Globus pallidus (tissue), 1 donor: ENCODE measurements around the gene NOX5.

ENCODE experiments used
- DNase-seq: peaks from one replicate; pipeline ENCODE4 v3.0.0-alpha.2; 2015; ENCODE audit warnings: low spot score

NOX5 gene

DNA sequence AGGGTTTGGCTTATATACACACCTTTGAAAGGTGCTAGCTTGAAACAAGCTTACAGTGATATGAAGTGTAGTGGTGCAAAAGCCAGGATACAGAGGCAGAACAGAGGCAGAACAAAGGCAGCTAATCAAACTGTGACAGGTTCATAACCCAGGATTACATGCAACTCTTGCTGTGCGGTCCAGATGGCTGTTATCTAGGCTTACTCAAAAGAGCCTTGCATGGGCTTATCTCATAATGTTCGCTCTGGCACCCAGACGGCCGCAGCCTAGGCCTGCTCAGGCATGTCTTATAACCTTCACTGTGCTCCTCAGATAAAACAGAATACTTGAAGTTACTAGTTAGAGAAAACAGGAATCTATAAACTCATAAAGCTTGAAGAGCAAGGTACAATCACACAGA lies 22.8 kb upstream of the NOX5 start:
- DNase-seq: no peak

- no peak for DNase-seq
These were observed 21.8 kb upstream of the NOX5 start for GRCh38 chr15:68992696-68993095.

DNA sequence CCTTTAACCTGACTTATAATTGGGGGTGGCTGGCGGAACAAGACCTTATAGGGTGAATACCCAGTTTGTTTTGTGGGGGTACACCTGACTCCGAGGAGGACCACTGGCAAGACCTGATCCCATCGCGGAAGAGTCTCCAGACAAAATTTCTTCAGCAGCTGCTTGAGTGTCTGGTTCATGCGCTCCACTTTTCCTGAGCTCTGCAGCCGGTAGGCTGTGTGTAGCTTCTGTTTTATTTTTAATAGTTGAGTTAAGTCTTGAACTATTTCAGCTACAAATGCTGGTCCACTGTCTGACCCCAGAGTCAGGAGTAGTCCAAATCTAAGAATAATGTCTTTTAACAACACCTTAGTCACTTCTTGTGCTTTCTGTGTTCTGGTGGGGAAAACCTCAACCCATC lies 21.2 kb upstream of the NOX5 start:
- no peak for DNase-seq

- DNase-seq: no peak
These were observed 20.3 kb upstream of the NOX5 start for GRCh38 chr15:68994149-68994548.

- DNase-seq: no peak
These were observed 19.3 kb upstream of the NOX5 start for GRCh38 chr15:68994981-68995761.

- DNase-seq: no peak
These were observed 17.4 kb upstream of the NOX5 start for GRCh38 chr15:68997050-68997449.

DNA sequence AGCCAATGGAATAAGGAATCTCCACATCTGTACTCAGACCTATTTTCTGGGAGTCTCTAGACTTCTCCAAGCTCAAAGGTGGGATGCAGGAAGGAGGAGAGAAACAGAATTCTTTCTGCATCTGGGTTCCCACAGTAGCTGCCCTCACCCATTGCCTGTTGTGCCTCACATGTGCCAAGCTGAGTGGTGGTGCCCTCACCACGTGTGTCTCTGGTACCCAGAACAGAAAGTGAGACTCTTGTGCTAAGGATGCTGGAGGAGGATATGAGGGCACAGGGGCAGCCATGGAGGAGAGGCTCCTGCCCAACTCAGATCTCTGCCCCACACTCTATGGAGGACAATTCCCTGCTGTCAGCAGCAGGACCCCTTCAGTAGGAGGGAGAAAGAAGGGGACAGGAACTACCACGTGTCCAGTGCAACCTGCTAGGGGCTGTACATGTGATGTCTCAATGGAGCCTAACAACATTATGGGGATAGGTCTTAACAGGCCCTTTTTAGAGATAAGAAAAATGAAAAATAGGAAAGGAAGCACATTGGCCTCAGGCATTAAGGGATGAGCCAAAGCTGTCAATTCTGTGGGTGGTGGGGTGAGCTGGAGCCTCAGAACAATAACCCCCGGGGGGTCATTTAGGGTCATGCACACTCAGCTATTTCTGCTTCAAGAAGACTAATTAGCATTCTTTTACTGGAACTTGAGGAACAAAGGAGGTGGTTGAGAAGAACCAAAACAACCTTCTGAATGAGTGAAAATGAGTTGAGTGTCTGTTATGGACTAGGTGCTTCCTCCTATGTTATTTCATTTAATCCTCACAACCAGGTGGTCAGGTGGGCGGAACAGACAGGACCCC lies 16.3 kb upstream of the NOX5 start:
- no peak for DNase-seq

DNA sequence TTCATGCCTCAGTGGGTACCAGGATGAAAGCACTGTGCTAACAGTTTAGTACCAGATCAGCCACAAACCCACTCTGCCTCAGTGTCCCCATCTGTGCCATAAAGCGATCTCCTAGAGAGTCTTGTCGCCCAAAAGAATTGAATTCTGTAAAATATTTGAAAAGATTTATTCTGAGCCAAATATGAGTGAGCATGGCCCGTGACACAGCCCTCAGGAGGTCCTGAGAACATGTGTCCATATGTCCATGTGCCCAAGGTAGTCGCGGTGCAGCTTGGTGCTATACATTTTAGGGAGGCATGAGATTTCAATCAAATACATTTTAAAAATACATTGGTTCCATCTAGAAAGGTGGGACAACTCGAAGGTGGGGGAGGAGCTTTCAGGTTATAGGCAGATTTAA lies 15.4 kb upstream of the NOX5 start:
- DNase-seq: no peak

DNA sequence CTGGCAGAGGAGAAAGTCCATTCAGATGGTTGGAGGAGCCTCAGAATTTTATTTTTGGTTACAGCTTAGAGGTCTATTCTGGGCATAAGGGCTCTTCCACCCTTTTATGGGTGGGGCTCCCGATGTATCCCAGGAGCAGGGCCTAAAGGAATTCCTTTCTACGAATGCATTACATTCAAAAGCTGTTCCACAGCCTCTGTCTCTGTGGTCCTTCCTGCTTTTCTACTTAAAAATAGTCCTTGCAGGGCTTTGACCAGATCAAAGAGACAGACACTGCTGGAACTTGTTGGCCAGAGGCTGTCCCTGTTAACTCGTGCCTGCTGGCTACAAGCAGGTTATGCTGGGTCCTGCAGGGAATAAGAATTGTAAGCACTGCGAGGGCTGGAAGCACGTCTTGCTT lies 14.4 kb upstream of the NOX5 start:
- DNase-seq: no peak

- no peak for DNase-seq
These were observed 13.6 kb upstream of the NOX5 start for GRCh38 chr15:69000725-69001503.

DNA sequence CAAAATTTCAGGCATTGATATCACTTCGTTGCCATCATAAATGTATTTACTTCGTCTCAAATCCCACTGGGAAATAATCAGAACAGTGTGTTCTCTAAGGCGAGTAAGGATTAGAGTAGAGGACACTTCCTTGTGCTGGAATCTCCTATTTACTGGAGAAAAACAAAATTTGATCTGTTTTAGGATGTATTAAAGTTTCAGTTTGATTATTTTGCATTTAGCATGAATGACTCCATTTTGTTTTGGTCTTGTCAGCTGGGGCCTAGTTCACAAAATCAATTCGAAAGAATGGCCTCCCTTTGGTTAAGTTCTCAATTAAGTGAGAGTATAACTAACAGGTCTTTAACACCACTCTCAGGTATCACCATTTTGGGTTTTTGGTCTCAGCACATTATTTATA lies 11.7 kb upstream of the NOX5 start:
- no peak for DNase-seq

- no peak for DNase-seq
These were observed 10.5 kb upstream of the NOX5 start for GRCh38 chr15:69004011-69004410.

DNA sequence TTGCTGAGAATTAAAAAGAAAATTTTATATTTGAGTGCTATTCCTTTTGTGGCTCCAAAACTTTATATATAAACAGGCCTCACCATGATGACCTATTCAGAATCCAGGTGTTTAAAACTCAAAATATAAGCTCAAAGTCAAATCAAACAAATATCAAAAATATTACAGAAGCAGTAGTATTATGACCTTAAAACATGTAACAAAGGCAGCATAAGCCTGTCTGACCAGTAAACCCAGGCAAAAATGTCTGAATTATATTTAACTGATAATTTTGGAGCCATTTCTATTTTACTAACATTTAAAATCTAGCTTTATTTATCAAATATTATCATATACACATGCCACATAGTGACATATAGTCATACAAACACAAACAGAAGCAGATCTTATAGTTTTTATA lies 6.4 kb upstream of the NOX5 start:
- DNase-seq: no peak

DNA sequence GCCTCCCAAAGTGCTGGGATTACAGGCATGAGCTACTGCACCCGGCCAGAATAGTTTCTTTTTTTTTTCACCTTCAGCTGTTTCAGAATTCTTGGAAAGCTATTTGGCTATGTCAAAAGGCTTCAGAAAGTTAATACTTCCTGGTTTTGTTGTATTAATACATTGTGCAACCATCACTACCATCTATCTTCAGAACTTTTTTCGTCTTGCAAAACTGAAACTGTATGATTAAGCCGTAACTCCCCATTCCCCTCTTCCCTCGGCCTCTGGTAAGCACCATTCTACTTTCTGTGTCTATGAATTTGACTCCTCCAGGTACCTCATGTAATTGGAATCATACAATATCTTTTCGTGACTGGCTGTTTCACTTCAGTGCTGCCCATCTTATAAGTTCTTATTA lies 5.2 kb upstream of the NOX5 start:
- no peak for DNase-seq

- DNase-seq: no peak
These were observed 2.9 kb upstream of the NOX5 start for GRCh38 chr15:69011641-69012040.

DNA sequence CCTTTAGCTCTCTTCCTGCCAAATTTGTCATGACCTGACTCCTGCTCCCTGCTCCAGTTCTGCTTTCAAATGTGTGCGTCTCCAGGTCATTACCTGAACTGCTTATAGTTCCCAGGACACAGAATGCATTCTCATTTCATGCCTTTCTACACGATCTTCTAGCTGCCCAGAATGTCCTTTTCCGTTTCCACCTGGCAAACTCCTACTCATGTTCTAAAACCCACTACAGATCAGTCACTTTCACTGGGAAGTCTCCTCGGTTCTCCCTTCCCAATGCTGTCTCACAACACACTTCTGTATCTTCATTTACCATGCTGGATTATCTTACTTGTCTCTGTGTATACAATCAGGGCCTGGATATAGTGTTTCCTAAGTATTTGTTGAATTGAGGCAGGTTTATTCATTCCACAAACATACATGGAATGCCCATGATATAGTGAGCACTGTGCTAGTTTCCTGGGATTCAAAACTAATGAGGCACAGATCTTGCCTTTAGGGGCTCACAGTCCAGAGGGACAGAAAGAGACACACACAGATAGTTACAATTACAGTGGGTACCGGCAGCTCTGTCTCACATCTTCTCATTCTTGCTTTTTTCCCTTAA lies 1.6 kb upstream of the NOX5 start:
- DNase-seq: no peak

- DNase-seq: no peak
These were observed 629 bp upstream of the NOX5 start for GRCh38 chr15:69013726-69014406.

DNA sequence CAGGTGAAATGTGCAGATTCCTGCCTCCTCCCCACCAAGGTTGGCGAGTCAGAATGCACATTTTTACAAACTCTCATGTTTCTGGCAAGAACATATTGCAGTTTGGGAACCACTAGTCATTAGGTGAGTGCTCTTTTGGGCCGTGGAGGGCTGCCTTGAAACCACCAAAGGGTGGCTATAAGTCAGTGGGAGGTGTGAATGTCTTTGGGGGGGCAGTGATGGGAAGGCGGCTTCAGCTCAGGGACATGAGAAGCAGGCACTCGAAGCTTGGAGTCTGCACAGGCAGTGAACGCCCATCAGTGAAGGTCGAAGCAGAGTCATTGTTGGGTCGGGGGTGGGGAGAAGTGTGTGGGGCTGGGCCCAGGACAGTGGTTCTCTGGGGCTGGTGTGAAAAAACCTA lies 1.1 kb downstream of the NOX5 start:
- no peak for DNase-seq

DNA sequence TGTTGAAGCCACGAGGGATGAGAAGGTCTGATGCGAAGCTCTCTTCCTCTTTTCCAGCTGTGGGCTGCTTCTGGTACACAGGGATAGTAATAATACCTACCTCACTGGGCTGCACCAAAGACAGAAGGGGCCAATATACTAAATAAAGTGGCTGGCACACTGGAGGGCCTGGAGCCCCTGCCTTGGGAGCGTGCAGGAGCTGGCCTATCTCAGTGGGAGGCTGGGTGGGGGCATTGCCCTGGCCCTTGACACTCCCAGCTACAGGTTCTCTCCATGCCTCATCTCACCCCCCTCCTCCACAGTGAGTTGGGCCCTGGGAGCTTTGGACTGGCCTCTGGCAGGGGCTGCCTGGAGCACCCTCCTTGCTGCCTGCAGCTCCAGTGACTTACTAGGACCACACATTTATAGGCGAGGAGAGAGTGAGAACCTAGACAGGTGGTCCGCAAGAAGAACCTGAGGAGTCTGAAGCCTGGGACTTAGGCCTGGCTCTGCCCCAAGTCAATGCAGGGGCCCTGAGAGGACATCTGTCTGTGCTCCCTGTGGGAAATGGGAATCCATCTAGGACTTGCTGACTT lies 1.6 kb downstream of the NOX5 start:
- DNase-seq: no peak

GRCh38 chr15:69017978-69018377 lies 3.5 kb downstream of the NOX5 start:
- DNase-seq: no peak

DNA sequence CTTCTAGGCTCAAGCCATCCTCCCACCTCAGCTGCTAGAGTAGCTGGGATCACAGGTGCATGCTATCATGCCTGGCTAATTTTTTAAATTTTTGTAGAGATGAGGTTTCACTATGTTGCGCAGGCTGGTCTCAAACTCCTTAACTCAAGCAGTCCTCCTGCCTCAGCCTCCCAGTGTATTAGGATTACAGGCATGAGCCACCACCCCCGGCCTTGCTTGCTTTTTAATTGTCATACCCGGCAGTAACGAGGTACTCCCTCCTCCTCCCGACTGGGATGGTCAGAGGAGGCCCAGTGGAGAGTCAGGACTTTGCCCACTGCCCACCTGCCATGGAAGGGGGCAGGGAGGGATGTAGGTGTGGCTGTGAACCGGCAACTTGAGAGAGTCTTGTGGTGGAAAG lies 4.5 kb downstream of the NOX5 start:
- no peak for DNase-seq
